ENCODE data around the gene C6orf141. TPM values are rescaled to one million over a fixed set of nuclear protein-coding genes. Genes with fewer than 3 reads are reported as not detected.

The C6orf141 gene
- total RNA-seq, 1 experiment from 2014 or later: 40.1 TPM

DNA sequence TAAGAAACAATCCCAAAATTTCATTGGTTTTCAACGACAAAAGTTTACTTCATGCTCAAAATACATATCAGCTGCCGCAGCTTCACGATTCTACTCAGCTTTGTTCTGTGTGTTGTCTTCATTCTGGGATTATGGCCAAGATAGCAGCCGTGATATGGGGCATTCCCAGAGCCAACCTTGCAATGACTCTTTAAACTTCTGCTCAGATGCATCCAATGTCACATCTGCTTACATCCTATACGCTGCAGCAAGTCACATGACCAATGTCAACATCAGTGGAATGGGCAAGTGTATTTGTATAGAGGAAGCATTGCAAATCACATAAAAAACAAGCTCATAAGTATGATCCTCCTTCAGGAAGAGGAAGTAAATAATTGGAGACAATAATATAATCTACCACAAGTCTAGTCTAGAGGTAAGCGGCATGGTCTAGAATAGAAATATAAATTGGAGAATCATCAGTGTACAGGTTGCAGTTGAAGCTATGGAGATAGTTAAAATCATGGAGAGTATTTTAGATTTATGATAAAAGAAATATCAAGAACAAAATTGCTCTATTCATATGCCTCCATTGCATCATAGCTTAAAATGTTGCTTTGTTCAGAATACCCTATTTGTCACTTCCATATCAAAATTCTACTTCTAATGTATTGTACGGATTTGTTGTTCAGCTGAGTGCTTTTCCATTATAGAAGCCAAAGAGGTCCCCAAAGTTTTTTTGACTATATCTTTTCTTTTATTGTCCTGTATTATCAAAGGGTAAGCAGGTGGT, 7.2 kb upstream of the C6orf141 start:
- H3K9me3 Mint-ChIP-seq: 0 out of 5 replicates have a peak, but pooled peaks cover 0 to 5% of the 10 kb centered on the region in 2 experiments
- TF ChIP-seq, protein P1, sequence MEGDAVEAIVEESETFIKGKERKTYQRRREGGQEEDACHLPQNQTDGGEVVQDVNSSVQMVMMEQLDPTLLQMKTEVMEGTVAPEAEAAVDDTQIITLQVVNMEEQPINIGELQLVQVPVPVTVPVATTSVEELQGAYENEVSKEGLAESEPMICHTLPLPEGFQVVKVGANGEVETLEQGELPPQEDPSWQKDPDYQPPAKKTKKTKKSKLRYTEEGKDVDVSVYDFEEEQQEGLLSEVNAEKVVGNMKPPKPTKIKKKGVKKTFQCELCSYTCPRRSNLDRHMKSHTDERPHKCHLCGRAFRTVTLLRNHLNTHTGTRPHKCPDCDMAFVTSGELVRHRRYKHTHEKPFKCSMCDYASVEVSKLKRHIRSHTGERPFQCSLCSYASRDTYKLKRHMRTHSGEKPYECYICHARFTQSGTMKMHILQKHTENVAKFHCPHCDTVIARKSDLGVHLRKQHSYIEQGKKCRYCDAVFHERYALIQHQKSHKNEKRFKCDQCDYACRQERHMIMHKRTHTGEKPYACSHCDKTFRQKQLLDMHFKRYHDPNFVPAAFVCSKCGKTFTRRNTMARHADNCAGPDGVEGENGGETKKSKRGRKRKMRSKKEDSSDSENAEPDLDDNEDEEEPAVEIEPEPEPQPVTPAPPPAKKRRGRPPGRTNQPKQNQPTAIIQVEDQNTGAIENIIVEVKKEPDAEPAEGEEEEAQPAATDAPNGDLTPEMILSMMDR (conservative IDR thresholded peaks at IDR 0.05): no peak

More for the DNA sequence above, 7.2 kb upstream of the C6orf141 start:
- H2BK12ac ChIP-seq (ENCODE audit: insufficient read length, low read depth, low read length): no peak overlapping the region
- H2AFZ ChIP-seq (ENCODE audit: low read length): no peak overlapping the region
- no peak overlapping the region for H3K27ac ChIP-seq (ENCODE audit: insufficient read length, low read depth, low read length)
- no peaks in the 10 kb centered on the region for H3K9me3 ChIP-seq (ENCODE audit: control insufficient read depth, low read depth, low read length)
- H2AK5ac ChIP-seq (ENCODE audit: insufficient read length, low read length): no peak overlapping the region
- H3K27me3 ChIP-seq (ENCODE audit: insufficient read depth, low read length): no peaks in the 10 kb centered on the region
- no peaks in the 10 kb centered on the region for H3K79me1 ChIP-seq (ENCODE audit: insufficient read depth, low read depth, low read length, poor library complexity, severe bottlenecking)
- H3K4me1 ChIP-seq (ENCODE audit: insufficient read depth, low read length): no peaks in the 10 kb centered on the region
- H3K23me2 ChIP-seq (ENCODE audit: insufficient read length, low read depth, low read length, poor library complexity, severe bottlenecking): no peaks in the 10 kb centered on the region
- H3K23ac ChIP-seq (ENCODE audit: insufficient read length, low read depth, low read length): no peak overlapping the region
- Mint-ChIP-seq H3K27me3 (ENCODE audit: low read depth) (peaks cover 4% of the 10 kb centered on the region), H3K4me1 (peaks cover 7% of the 10 kb centered on the region in 2 experiments), H3K36me3 (ENCODE audit: insufficient read depth in 1 of 3, low read depth in 3 of 3) (no peaks in the 10 kb centered on the region), H3K4me3 (no peak overlapping the region), H3K27ac (no peak overlapping the region)
- no peak overlapping the region for H2BK5ac ChIP-seq (ENCODE audit: insufficient read length, low read length)
- no peak overlapping the region for H2BK15ac ChIP-seq (ENCODE audit: low read depth, low read length)
- H3K9ac ChIP-seq (ENCODE audit: extremely low read depth, insufficient read length, low read length): no peak overlapping the region
- no peak overlapping the region for H3T11ph ChIP-seq (ENCODE audit: low read length)
- H4K8ac ChIP-seq (replicated peaks; ENCODE audit: insufficient read length, low read depth, low read length): no peak overlapping the region
- H4K91ac ChIP-seq (ENCODE audit: insufficient read length, low read depth, low read length): no peak overlapping the region
- no peak overlapping the region for H2BK120ac ChIP-seq (ENCODE audit: low read depth, low read length, poor library complexity, severe bottlenecking)
- H4K5ac ChIP-seq (ENCODE audit: insufficient read length, low read depth, low read length): no peak overlapping the region
- H3K79me2 ChIP-seq (ENCODE audit: insufficient read depth, low read length): no peaks in the 10 kb centered on the region
- DNase-seq: no peak
- H2BK20ac ChIP-seq (ENCODE audit: low read depth, low read length, poor library complexity, severe bottlenecking): no peak overlapping the region
- no peak overlapping the region for H3K4ac ChIP-seq (ENCODE audit: low read depth, low read length)
- no CpG with 5 or more reads among the region's 7 CpGs for WGBS (ENCODE audit: extremely low coverage, insufficient read length, low lambda C conversion rate)
- no peak overlapping the region for H3K56ac ChIP-seq (ENCODE audit: insufficient read length, low read depth, low read length)
- H3K4me2 ChIP-seq (ENCODE audit: insufficient read depth, insufficient read length, low read length): no peak overlapping the region
- H3K18ac ChIP-seq (ENCODE audit: insufficient read length, low read depth, low read length): no peak overlapping the region
- H3K14ac ChIP-seq (ENCODE audit: insufficient read depth, low read length): no peak overlapping the region
- no peaks in the 10 kb centered on the region for H4K20me1 ChIP-seq (ENCODE audit: control insufficient read depth, insufficient read depth, insufficient read length)

Measured in H9 (cell line).